ENCODE measurements around the gene PTPRO.

- TF ChIP-seq POLR2A (IDR thresholded peaks at IDR 0.05; ENCODE audit: low read length) (no peak), GATA1 (IDR thresholded peaks at IDR 0.05; ENCODE audit: low read depth, low read length) (no peak)
Observed at GRCh38 chr12:15423629-15424028, 101.3 kb downstream of the PTPRO start.
